Skin epidermis (tissue), 12 donors: ENCODE results near the gene METTL22.
"Not testable (repeated sequence)": the region's sequence is repeated elsewhere in the genome, so short reads cannot be mapped to it uniquely, and the experiment has no call there.

ENCODE experiments used
- H3K27ac ChIP-seq, 21 experiments: fragments of 200-600 bp; sonication (generic) in 11 of 21; one replicate each; pipeline ENCODE4 v1.5.0; 2020; ENCODE audit warnings: mild to moderate bottlenecking in 3 of 21, inconsistent platforms in 2 of 21, moderate library complexity in 2 of 21
- H3K4me3 ChIP-seq, 7 experiments: fragments of 200-600 bp; sonication (generic) in 2 of 7; one replicate each; pipeline ENCODE4 v1.5.0; 2020; ENCODE audit warnings: inconsistent platforms in 2 of 7, mild to moderate bottlenecking in 2 of 7, moderate library complexity in 1 of 7

The METTL22 gene

GRCh38 chr16:8630255-8630953 is 8.9 kb downstream of the METTL22 start:
- no peak overlapping the region for H3K4me3 ChIP-seq
- no peak overlapping the region for H3K27ac ChIP-seq

GRCh38 chr16:8631373-8631772 is 9.9 kb downstream of the METTL22 start:
- Histone ChIP-seq H3K27ac (peak overlapping the region in 9 of 21 experiments; percentile 31 to 81 (median 62)), H3K4me3 (no peak overlapping the region)

DNA sequence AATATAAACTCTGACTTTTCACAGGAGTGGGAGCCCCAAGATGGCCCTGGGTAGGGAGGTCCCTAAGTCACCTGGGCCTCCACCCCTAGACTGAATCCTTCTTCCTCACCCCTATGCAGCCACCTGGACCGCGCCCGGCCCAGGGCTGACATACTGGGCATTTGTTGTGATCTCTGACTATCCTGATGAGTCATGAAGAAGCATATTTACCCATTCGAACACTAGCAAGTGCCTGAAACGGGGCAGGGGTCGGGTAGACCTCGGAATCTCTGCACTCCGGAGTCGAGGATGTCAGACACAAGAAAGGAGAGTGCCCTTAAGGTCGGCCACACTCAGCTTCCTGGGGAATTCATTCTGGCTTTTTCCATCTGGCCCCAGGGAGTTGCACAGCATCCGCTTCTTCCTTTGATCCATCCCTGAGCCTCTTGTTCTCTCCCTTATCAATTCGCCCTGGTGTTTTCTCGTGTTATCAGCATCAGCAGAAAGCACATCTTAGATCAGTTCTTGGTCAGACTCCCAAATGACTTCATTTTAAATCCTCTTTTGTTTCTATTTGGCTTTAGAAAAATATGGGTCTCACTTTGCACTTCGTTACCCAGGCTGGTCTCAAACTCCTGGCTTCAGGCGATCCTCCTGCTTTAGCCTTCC is 10.4 kb downstream of the METTL22 start:
- H3K4me3 ChIP-seq = no peak overlapping the region
- H3K27ac ChIP-seq = peak overlapping the region in 15 of 21 experiments; percentile 24 to 81 (median 59)

GRCh38 chr16:8632675-8633182 is 11.2 kb downstream of the METTL22 start:
- H3K27ac ChIP-seq = peak overlapping the region in 16 of 21 experiments; percentile 39 to 81 (median 61)

DNA sequence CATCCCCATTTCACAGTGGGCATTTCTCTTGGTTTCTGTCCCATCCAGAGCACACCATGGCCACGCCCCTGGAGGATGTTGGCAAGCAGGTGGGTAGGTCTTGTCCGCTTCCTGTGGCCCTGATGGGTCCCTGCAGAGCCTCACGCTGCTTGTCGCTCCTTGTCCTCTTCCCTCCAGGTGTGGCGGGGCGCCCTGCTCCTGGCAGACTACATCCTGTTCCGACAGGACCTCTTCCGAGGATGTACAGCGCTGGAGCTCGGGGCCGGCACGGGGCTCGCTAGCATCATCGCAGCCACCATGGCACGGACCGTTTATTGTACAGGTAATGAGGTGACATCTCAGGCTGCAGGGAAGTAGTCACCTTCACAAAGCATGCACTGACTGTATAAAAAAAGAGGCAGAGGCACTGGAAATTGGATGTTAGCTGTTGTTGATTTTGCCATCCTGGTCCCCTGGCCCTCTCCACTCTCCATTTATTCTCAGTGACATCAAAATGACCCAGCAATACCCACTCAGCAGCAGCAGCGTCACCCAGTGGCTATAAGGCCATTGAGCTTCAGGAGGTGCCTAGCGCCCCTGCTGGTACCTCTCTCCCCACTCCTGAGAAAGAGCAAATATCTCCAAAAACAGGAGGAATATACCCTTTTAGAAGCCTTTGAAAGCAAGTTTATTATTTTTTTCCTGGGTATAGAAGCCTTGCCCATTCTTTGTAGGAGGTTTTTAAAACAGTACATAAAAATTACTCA is 13.7 kb downstream of the METTL22 start:
- H3K27ac ChIP-seq = no peak overlapping the region
- no peak overlapping the region for H3K4me3 ChIP-seq

More at GRCh38 chr16:8632675-8633182, 11.2 kb downstream of the METTL22 start:
- H3K4me3 ChIP-seq = no peak overlapping the region

DNA sequence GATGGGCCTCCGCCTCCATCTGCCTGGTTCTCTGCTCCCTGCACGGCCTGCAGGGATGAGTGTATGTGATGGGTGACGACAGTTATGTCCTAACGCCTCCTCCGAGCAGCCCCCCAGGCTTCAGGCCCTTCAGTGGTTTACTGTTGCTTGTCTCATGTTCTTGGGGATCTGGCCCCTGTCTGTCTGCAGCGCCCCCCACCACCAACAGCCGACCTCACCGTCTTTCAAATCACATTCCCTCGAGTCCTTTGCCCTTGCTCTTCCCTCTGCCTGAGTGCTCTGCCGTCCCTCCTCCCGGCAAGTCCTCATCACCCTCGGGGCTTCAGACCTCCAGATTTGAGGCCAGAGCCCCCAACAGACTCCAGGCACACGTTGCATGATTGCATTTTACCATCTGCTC is 18.2 kb downstream of the METTL22 start:
- H3K4me3 ChIP-seq = no peak overlapping the region
- H3K27ac ChIP-seq = no peak overlapping the region

- no peak overlapping the region for H3K27ac ChIP-seq
- H3K4me3 ChIP-seq = no peak overlapping the region
Observed at GRCh38 chr16:8641671-8642070, 20.2 kb downstream of the METTL22 start.

DNA sequence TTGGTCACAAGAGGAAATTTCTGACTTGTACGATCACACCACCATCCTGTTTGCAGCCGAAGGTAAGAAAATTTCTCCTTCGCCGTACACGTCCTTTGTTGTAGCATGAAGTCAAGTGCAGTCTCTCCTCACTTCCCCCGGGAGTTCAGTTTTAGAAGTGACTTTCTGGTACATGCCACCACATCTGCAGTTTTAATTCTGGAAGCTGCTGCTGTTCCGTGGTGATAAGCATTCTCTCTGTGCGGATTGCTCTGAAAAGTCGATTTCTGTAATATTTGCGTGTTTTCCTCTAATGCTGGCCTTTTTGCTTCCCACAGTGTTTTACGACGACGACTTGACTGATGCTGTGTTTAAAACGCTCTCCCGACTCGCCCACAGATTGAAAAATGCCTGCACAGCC is 20.6 kb downstream of the METTL22 start:
- Histone ChIP-seq H3K27ac (no peak overlapping the region), H3K4me3 (no peak overlapping the region)

DNA sequence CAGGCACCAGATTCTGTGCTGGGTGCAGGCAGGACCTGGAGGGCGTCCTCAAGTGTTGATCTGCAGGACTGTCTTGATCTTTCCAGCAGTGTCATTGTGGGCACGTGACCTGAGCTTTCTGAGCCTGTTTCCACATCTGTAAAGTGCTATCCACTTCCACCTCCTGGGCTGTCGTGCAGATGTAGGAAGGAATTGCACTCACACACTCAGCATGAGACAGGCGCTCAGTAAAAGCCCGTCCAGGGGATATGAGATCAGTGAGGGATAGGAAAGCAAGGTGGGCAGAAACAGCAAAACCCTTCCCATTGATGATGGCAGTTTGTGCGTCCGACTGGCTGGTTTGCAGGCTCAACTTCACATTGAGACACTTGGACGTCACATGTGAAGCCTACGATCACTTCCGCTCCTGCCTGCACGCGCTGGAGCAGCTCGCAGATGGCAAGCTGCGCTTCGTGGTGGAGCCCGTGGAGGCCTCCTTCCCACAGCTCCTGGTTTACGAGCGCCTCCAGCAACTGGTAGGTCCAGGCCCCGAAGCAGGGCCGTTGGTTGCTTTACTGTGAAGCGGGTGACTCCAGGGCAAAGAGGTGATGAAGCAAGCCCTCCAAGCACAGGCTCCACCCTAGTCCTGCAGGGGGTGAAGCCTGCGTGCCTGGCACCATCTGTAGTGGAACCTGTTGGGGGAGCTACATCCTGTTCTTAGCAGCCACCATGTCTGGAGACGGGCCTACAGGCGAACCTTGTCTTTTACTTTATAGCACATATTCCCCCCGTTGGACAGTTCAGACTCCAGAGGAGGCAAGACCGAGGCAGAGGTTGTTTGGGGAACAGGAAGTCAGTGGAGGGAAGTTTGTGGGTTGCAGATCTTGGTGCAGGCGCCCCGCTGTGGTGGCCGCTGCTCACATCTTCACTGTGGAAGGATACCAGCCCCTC is 23.0 kb downstream of the METTL22 start:
- peak overlapping the region in 13 of 21 experiments; percentile 19 to 73 (median 55) for H3K27ac ChIP-seq
- no peak overlapping the region for H3K4me3 ChIP-seq

DNA sequence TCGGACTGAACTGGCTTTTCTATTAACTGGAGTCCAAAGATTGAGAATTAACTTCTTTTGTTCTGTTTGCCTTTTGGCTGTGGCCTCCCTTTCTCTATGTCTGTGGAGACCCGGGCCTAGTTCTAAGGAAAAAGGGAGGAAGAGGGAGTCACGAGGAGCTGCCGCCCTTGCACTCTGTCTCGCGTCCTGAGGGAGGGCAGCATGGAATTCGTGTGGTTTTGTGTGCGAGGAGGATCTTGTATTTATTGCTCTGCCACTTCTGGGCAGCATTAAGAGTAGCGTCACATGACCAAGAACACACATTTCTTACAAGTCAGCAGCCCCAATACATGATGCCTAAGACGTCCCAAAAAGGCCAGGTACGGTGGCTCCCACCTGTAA is 23.6 kb downstream of the METTL22 start:
- H3K27ac ChIP-seq = peak overlapping the region in 12 of 21 experiments; percentile 19 to 73 (median 55)
- H3K4me3 ChIP-seq = no peak overlapping the region

- H3K4me3 ChIP-seq = no peak overlapping the region
- H3K27ac ChIP-seq = peak overlapping the region in 6 of 21 experiments; percentile 9 to 62 (median 40)
Observed at GRCh38 chr16:8645831-8646230, 24.3 kb downstream of the METTL22 start.

GRCh38 chr16:8646326-8647053 is 25.0 kb downstream of the METTL22 start:
- H3K27ac ChIP-seq = peak overlapping the region in 6 of 21 experiments; percentile 9 to 62 (median 40)
- no peak overlapping the region for H3K4me3 ChIP-seq

GRCh38 chr16:8647721-8648318 is 26.3 kb downstream of the METTL22 start:
- Histone ChIP-seq H3K4me3 (no peak overlapping the region), H3K27ac (no peak overlapping the region)

GRCh38 chr16:8648877-8649276 is 27.4 kb downstream of the METTL22 start:
- Histone ChIP-seq H3K4me3 (no peak overlapping the region), H3K27ac (no peak overlapping the region)

GRCh38 chr16:8649829-8650554 is 28.5 kb downstream of the METTL22 start:
- no peak overlapping the region for H3K4me3 ChIP-seq
- H3K27ac ChIP-seq = no peak overlapping the region

DNA sequence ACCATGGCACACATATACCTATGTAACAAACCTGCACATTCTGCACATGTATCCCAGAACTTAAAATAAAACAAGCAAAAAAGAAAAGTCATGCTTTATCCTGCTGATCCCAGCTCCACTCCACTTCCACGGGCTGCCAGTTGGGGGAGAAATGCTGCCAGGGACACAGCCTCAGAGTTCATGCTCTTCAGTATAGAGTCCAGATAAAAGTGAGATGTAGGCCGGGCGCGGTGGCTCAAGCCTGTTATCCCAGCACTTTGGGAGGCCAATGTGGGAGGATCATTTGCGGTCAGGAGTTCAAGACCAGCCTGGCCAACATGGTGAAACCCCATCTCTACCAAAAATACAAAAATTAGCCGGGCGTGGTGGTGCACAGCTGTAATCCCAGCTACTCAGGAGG is 30.5 kb downstream of the METTL22 start:
- H3K27ac ChIP-seq, H3K4me3 ChIP-seq: not testable (repeated sequence)

GRCh38 chr16:8655184-8655717 is 33.8 kb downstream of the METTL22 start:
- H3K4me3 ChIP-seq = no peak overlapping the region
- no peak overlapping the region for H3K27ac ChIP-seq
